ENCODE measurements around the gene IFT25.

GRCh38 chr1:53899708-53900107 is 45.8 kb downstream of the IFT25 start:
- TF ChIP-seq POLR2A (IDR thresholded peaks at IDR 0.05; ENCODE audit: low read depth, low read length) (no peak), TAF1 (IDR thresholded peaks at IDR 0.05; ENCODE audit: borderline replicate concordance, low read depth, low read length) (no peak), POLR2AphosphoS5 (IDR thresholded peaks at IDR 0.05; ENCODE audit: low read depth, low read length) (no peak)

Measured in GM12892 (cell line).